ENCODE measurements around the gene LAMA2. TPM values are rescaled to one million over a fixed set of nuclear protein-coding genes. Genes with fewer than 3 reads are reported as not detected.

The LAMA2 gene
- total RNA-seq, 1 experiment from 2014 or later, result 0.28 TPM

GRCh38 chr6:129485746-129486145 lies 602.8 kb downstream of the LAMA2 start:
- POLR2A ChIA-PET, result no interaction called here

GRCh38 chr6:129486327-129486726 lies 603.4 kb downstream of the LAMA2 start:
- ATAC-seq, result no peak
- intact Hi-C loops (cut with micrococcal nuclease; ENCODE audit: unreplicated experiment), result no loop called here
- in situ Hi-C loops (cut with HindIII; ENCODE audit: low pct_unique_long_range_greater_than_20kb, low sequenced_read_pairs), result no loop called here
- no peaks in the 10 kb centered on the region; the same call in 1 of the 2 replicates for H3K9me3 ChIP-seq (ENCODE audit: control insufficient read depth, insufficient read depth, low read depth, low read length)
- no peaks in the 10 kb centered on the region for H3K27me3 ChIP-seq (ENCODE audit: control insufficient read depth, insufficient read depth, low read length)
- peaks cover 12% of the 10 kb centered on the region; the same call in 1 of the 2 replicates for H3K4me1 ChIP-seq (ENCODE audit: control insufficient read depth, insufficient read depth, low read length)
- no peak overlapping the region for H3K27ac ChIP-seq (ENCODE audit: low read length)
- no peak overlapping the region for H3K4me3 ChIP-seq (ENCODE audit: low read depth in 2 of 2, low read length in 2 of 2)
- ChIA-PET POLR2A (no interaction called here), CTCF (no interaction called here)
- TF ChIP-seq TCF7L2 (IDR thresholded peaks at IDR 0.05; ENCODE audit: low read depth, low read length) (no peak), POLR2AphosphoS5 (IDR thresholded peaks at IDR 0.05; ENCODE audit: low read depth, low read length) (no peak), SIN3A (IDR thresholded peaks at IDR 0.05; ENCODE audit: borderline replicate concordance, insufficient read depth, low read depth, low read length) (no peak), REST (IDR thresholded peaks at IDR 0.05; ENCODE audit: insufficient read depth in 1 of 2, low read depth in 2 of 2, low read length in 1 of 2) (no peak), CTCF (IDR thresholded peaks at IDR 0.05) (no peak)
- no TSS peak for BruUV-seq (replicated peaks)
- H3K36me3 ChIP-seq (ENCODE audit: control insufficient read depth, insufficient read depth, low read length), result no peaks in the 10 kb centered on the region
- DNase-seq (ENCODE audit: low read depth, low spot score), result no peak

More at GRCh38 chr6:129485746-129486145, 602.8 kb downstream of the LAMA2 start:
- Histone ChIP-seq H3K27me3 (ENCODE audit: control insufficient read depth, insufficient read depth, low read length) (no peaks in the 10 kb centered on the region), H3K4me3 (ENCODE audit: low read depth in 2 of 2, low read length in 2 of 2) (no peak overlapping the region), H3K4me1 (ENCODE audit: control insufficient read depth, insufficient read depth, low read length) (peaks cover 6% of the 10 kb centered on the region; the same call in 1 of the 2 replicates), H3K36me3 (ENCODE audit: control insufficient read depth, insufficient read depth, low read length) (no peaks in the 10 kb centered on the region), H3K9me3 (ENCODE audit: control insufficient read depth, insufficient read depth, low read depth, low read length) (no peaks in the 10 kb centered on the region; the same call in 1 of the 2 replicates), H3K27ac (ENCODE audit: low read length) (no peak overlapping the region)
- in situ Hi-C loops (cut with HindIII; ENCODE audit: low pct_unique_long_range_greater_than_20kb, low sequenced_read_pairs) (no loop called here), intact Hi-C loops (cut with micrococcal nuclease; ENCODE audit: unreplicated experiment) (no loop called here)
- TF ChIP-seq POLR2AphosphoS5 (IDR thresholded peaks at IDR 0.05; ENCODE audit: low read depth, low read length), result no peak
- TF ChIP-seq CTCF (IDR thresholded peaks at IDR 0.05), result no peak
- TF ChIP-seq SIN3A (IDR thresholded peaks at IDR 0.05; ENCODE audit: borderline replicate concordance, insufficient read depth, low read depth, low read length), result no peak
- TF ChIP-seq TCF7L2 (IDR thresholded peaks at IDR 0.05; ENCODE audit: low read depth, low read length), result no peak
- TF ChIP-seq REST (IDR thresholded peaks at IDR 0.05; ENCODE audit: insufficient read depth in 1 of 2, low read depth in 2 of 2, low read length in 1 of 2), result no peak
- CTCF ChIA-PET, result no interaction called here
- no TSS peak for BruUV-seq (replicated peaks)
- DNase-seq (ENCODE audit: low read depth, low spot score) (no peak), ATAC-seq (no peak)
